Mucosa of descending colon (tissue), 3 donors: ENCODE measurements around the gene ZDHHC11. TPM values are rescaled to one million over a fixed set of nuclear protein-coding genes. Genes with fewer than 3 reads are reported as not detected.
"Not testable (repeated sequence)": the region's sequence is repeated elsewhere in the genome, so short reads cannot be mapped to it uniquely, and the experiment has no call there.

Source experiments
- ATAC-seq: fragments of 200-7000 bp; cut with Tn5 transposase; one replicate; pipeline ENCODE4 v1.9.1; 2020; ENCODE audit warnings: mild to moderate bottlenecking, moderate library complexity
- DNase-seq, 3 donors: peaks; one replicate each; pipeline ENCODE4 v3.0.0-alpha.2; 2020
- H3K36me3 ChIP-seq: fragments of 200-600 bp; one replicate; pipeline ENCODE4 v1.8.0; 2021; ENCODE audit warnings: low read depth, mild to moderate bottlenecking
- H3K4me1 ChIP-seq: fragments of 200-600 bp; one replicate; pipeline ENCODE4 v1.8.0; 2021; ENCODE audit warnings: low read depth, mild to moderate bottlenecking
- H3K4me3 ChIP-seq: fragments of 200-600 bp; one replicate; pipeline ENCODE4 v1.8.0; 2021; ENCODE audit warnings: mild to moderate bottlenecking
- H3K9me3 ChIP-seq: fragments of 200-600 bp; one replicate; pipeline ENCODE4 v1.8.0; 2021; ENCODE audit warnings: mild to moderate bottlenecking
- intact Hi-C, 2 donors: fragments of 100-400 bp; cut with DNase I in 1 of 2; cut with micrococcal nuclease in 1 of 2; formaldehyde crosslinking; loops; one replicate each; pipeline versions ENCODE4 v1.11.0 to v1.11.1; 2022; cut with DNase I, micrococcal nuclease
- total RNA-seq, 3 donors: library from RNA; stranded (reverse); fragmentation: NEBNext Ultra II Directional in 2 of 3; extraction: Animal tissue kit (Norgen Biotek cat#: 25700) in 2 of 3; gene quantifications; one replicate each; pipeline versions ENCODE4 v1.2.1 to v1.2.4, GENCODE V29; 2021 to 2023
- TF ChIP-seq, protein P1 (sequence below): fragments of 200-600 bp; IDR thresholded peaks from one replicate; pipeline ENCODE4 v1.8.0; 2022; ENCODE audit warnings: antibody characterized with exemption, mild to moderate bottlenecking
- donor health status: DM: no; HTN: no; CAD: no; lungs with moderate emphysema.
- donor health status: DM: no; HTN: no; CAD: no.
- donor health status: DM: no; HTN: yes; CAD: no.

The ZDHHC11 gene
- total RNA-seq, 3 donors from 2014 or later = 4.6 to 11.1 (median 7.0) TPM

DNA sequence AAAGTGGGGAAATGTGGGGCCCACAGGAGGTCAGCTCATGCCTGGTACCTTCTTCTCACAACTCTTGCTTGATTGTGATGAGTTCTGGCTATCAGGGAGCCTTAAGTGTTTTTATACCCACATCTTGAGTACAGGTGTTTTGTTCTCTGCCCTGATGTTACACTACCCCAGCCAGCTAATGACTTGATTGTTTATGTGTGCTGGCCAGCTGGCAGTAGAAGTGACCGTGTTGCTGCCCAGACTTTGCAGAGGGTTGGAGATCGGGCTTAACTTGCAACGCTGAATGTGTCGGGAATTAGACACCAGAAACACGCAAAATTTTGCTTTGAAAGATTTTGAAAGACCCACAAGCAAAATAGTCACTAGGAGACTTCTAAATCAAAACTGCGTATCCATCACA lies 49.3 kb downstream of the ZDHHC11 start:
- intact Hi-C loops = no loop called here
- Histone ChIP-seq H3K4me3 (no peak overlapping the region), H3K36me3 (no peaks in the 10 kb centered on the region), H3K9me3 (no peaks in the 10 kb centered on the region), H3K4me1 (no peaks in the 10 kb centered on the region)
- TF ChIP-seq, protein P1, sequence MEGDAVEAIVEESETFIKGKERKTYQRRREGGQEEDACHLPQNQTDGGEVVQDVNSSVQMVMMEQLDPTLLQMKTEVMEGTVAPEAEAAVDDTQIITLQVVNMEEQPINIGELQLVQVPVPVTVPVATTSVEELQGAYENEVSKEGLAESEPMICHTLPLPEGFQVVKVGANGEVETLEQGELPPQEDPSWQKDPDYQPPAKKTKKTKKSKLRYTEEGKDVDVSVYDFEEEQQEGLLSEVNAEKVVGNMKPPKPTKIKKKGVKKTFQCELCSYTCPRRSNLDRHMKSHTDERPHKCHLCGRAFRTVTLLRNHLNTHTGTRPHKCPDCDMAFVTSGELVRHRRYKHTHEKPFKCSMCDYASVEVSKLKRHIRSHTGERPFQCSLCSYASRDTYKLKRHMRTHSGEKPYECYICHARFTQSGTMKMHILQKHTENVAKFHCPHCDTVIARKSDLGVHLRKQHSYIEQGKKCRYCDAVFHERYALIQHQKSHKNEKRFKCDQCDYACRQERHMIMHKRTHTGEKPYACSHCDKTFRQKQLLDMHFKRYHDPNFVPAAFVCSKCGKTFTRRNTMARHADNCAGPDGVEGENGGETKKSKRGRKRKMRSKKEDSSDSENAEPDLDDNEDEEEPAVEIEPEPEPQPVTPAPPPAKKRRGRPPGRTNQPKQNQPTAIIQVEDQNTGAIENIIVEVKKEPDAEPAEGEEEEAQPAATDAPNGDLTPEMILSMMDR = no peak
- ATAC-seq (no peak), DNase-seq (no peak)

DNA sequence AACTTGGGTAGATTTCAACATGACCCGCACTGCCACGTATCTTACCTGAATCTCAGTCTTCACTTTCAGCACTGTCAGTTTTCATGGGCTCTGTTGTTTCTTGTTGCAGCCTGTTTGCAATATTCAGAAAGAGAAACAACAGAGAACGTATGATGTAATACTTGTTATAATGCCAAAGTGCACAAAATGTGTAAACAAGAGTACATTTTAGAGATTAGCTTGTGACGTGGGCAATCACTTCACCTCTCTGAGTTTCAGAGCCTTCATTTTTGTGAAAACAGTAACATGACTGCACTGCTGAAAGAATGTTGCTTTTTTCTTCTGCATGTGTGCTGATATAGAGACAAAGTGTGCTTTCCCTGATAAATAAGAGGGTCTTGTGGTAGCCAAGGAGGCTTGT lies 49.7 kb downstream of the ZDHHC11 start:
- H3K4me1 ChIP-seq, H3K4me3 ChIP-seq, intact Hi-C loops, H3K9me3 ChIP-seq, DNase-seq, H3K36me3 ChIP-seq: not testable (repeated sequence)
- ATAC-seq = peak; percentile 42

DNA sequence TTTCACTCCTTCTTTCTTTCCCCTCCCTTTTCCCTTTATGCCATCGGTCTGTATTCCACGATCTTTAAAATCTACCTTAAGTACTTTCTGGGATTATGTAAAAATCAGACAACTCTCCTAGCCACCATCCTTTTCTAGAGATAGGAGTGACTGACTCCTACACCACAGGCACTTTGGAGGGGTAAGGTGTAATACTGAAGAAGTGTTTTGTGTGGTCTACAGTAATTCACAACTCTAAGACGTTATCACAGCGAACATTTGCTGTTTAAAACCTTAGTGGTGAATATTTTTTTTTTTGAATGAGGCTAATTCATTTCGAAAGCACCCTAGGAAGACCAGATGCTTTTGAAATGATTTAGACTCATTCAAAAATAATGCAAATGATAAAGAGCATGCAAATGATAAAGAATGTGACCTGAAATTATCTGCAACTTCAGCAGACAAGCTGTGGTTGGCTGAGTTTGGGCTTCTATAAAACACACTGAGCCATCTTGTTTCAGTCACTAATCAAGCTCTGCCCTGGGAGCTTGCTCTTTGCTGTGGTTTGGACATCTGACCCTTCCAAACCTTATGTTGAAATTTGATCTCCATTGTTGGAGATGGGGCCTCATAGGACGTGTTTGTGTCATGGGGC lies 52.2 kb downstream of the ZDHHC11 start:
- H3K36me3 ChIP-seq, ATAC-seq, H3K9me3 ChIP-seq, H3K4me1 ChIP-seq, H3K4me3 ChIP-seq, DNase-seq, intact Hi-C loops: not testable (repeated sequence)

DNA sequence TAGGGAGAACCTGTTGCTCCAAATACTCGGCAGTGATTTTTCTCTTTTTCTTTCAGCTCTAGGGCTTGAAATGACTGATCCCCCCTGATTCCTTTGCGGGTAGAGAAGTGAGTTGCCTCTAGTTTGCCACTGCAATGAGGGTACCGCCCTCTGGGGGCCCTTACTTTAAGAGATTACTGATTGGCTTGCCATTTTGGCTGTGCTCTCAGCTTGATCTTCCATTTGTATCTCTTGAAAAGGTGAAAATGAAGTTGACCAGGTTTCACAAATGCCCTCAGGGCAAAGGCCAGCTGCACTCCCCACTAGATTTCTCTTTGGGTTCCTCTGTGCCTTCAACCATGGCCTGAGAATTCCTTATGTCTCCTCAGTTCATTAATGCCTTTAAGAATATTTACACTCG lies 52.8 kb downstream of the ZDHHC11 start:
- ATAC-seq, intact Hi-C loops, DNase-seq, H3K36me3 ChIP-seq, H3K4me3 ChIP-seq, H3K4me1 ChIP-seq, H3K9me3 ChIP-seq: not testable (repeated sequence)

DNA sequence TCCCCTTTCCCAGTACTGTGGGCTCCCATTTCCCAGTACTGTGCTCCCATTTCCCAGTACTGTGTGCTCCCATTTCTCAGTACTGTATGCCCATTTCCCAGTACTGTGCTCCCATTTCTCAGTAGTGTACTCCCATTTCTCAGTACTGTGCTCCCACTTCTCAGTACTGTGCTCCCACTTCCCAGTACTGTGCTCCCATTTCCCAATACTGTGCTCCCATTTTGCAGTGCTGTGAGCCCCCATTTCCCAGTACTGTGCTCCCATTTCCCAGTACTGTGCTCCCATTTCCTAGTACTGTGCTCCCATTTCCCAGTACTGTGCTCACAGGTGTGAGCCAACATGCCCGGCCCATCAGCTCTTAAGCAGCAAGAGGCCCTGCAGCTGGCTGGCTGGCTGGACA lies 54.9 kb downstream of the ZDHHC11 start:
- DNase-seq, ATAC-seq, H3K36me3 ChIP-seq, intact Hi-C loops, H3K9me3 ChIP-seq, H3K4me3 ChIP-seq, H3K4me1 ChIP-seq: not testable (repeated sequence)

DNA sequence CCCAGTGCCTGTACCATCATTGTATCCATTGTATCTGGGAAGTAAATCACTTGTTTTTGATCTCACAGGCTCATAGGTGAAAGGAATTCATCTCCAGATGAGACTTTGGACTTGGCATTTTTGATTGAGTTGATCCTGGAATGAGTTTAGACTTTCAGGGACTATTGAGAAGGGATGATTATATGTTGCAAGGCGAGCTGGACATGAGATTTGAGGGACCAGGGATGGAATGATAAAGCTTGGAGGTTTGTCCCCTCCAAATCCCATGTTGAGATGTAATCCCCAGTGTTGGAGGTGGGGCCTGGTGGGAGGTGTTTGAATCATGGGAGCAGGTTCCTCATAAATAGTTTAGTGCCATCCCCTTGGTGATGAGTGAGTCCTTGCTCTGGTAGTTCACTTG lies 55.8 kb downstream of the ZDHHC11 start:
- not testable (repeated sequence) for ATAC-seq, H3K4me1 ChIP-seq

DNA sequence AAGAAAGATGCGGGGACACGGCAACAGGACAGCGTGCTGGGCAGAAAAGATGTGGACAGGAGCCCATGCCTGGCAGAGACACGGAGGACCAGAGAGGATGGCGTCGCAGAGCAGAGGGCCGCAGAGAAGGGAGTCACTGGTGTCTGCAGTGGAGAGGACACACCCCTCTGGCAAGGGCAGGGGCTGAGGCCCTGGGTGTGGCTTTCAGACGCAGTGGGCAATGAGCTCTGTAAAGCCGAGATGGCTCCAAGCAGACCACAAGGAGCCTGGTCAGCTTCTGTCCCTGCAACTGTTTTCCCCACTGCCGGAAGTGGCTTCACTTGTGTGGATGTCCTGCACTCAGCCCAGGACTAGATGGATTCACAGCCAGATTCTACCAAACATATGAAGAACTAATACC lies 62.1 kb downstream of the ZDHHC11 start:
- ATAC-seq, intact Hi-C loops, H3K4me1 ChIP-seq, H3K36me3 ChIP-seq, H3K4me3 ChIP-seq, DNase-seq, H3K9me3 ChIP-seq: not testable (repeated sequence)

More for the DNA sequence above, 55.8 kb downstream of the ZDHHC11 start:
- H3K9me3 ChIP-seq, intact Hi-C loops, H3K4me3 ChIP-seq, DNase-seq, H3K36me3 ChIP-seq: not testable (repeated sequence)

DNA sequence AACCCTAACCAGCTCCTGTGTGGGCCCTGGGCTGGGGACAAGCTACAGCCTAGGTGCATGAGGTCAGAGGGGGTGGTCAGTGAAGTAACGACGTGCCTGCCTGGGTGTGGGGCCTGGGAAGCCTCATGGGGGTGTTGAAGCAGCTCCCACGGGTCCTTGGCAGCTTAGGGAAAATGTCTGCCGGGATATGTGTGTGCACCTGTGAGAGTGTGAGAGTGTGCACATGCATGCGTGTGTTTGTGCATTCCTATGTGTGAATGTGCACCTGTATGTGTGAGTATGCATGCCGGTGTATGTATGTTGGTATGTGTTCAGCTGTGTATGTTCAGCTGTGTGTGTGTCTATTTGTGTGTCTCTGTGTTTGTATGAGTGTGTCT lies 62.9 kb downstream of the ZDHHC11 start:
- H3K9me3 ChIP-seq, ATAC-seq, H3K4me3 ChIP-seq, H3K4me1 ChIP-seq, intact Hi-C loops, DNase-seq, H3K36me3 ChIP-seq: not testable (repeated sequence)

DNA sequence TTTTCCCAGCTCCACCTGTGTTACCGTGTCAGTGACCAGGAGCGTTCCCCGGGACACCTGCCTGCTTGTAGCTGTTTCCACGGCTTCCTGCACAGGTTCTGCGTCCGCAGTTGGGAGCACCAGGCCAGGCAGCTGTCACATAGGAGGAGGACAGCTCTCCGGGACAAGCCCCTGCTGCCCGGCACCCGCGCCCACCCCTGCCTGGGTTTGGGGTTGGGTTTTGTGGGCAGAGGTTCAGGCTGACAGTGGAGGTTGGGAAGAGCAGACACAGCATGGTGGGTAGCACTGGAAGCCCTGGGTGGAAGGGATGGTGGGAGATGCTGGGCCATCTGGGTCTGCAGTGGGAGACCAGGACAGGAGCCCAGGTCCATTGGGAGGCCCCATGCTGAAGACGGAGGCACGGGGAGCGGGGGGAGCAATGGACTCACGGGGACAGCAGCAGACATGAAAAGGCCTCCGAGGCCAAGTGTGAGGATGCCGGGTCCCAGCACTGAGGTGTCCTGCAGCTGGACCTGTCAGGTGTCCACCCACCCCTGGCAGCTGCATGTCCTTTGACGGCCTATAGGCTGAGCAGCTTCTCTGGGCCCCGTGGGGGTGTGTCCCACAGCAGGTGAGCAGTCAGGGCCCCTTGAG lies 63.4 kb downstream of the ZDHHC11 start:
- DNase-seq, ATAC-seq, H3K9me3 ChIP-seq, H3K4me3 ChIP-seq, intact Hi-C loops, H3K4me1 ChIP-seq, H3K36me3 ChIP-seq: not testable (repeated sequence)

DNA sequence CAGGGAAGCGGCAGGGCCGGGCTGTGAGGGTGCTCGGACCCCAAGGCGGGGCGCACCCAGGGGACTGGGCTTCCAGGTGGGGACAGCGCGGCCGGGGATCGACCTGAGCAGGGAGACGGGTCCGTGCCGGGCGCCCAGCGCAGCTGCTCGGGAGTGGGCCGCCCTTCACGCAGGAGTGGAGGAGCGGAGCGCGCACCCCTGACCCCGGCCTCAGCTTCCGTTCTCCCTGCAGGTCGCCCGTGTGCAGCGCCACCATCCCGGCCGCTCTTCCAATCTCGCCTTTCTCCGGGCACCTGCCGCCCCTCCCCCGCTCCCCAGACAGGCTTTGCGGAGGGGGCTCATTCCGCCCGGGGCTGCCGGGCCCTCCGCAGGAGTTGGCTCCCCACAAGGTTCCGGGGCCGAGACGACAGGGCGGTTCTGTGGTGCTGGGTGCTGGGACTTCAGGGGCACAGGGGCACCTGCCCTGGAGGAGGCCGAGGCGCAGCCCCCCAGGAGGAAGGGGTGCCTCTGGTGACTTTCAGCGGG lies 65.5 kb downstream of the ZDHHC11 start:
- DNase-seq = peak in 1 of 3 donors; percentile 49
- H3K4me3 ChIP-seq, H3K4me1 ChIP-seq, H3K9me3 ChIP-seq, H3K36me3 ChIP-seq, intact Hi-C loops: not testable (repeated sequence)
- ATAC-seq = peak; percentile 45

DNA sequence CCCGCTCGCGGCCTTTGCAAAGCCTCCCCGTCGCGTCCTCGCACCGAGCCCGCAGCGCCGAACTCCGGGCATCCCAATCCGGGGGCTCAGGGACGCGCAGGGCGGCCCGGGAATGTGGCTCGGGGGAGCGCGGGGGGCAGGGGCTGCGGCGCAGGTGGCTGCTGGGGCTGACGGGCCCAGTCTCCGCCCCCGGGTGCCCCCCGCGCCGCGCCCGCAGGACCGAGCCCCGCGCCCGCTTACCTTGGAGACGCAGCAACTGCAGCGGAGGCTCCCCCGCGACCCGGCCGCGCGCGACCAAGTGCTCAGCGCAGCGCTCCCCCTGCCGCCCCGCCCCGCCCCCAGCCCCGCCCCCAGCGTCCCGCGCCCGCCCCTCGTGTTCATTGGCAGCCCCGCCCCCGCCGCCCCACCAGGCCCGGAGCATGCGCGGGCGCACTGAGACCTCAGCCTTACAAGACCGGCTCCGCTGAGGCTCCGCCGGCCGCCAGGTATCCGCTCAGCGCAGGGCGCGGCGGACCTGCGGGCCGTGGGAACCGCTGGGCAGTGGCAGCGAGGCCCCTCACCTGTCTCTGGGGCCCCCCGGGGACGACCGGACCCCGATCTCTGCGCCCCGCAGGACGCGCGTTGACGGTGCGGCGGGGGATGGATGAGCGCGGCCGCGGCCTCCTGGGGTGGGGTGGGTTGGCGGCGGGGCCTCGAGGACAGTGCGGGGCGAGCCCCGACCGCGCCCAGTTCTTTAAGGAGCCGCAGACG lies 66.2 kb downstream of the ZDHHC11 start, which contains the start of gene ZDHHC11B:
ZDHHC11B (minus strand) TSS at position 302 of the 750 bp plus-strand sequence. CDS start 17,810 bp downstream, outside the sequence.
- intact Hi-C loops, H3K4me1 ChIP-seq, H3K36me3 ChIP-seq, H3K9me3 ChIP-seq: not testable (repeated sequence)
- ATAC-seq = peak; percentile 87
- DNase-seq = peak; percentile 89 to 97 (median 90)
- peak within 1 kb of the TSS; percentile 22 for H3K4me3 ChIP-seq

DNA sequence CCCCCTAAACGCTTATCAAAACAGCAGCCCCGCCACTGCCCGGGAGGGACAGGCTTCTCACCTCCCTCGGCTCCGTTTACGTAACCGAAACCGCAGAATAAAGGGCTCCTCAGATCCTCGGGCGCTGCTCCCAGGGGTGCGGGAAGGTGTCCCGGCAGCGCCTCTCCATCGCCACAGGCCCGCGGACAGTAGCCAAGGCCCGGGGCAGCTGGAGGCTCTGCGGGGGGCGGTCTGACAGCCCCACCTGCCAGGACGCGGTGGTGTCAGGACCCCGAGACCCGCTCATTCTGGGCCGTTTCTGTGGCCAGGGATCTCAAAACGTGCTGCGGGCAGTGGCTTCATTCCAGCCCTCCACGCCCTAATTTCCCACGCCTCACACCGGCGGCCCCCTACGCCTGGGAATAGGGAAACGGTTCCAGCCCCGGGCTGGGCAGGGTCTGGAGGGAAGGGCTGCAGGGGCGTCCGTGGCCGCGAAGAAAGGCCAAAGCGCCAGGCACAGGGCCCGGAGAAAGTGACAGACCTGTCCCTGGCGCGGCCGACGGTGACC lies 66.8 kb downstream of the ZDHHC11 start:
- H3K36me3 ChIP-seq, intact Hi-C loops, H3K4me1 ChIP-seq, H3K9me3 ChIP-seq: not testable (repeated sequence)
- H3K4me3 ChIP-seq = peak overlapping the region; percentile 22
- DNase-seq (peak; percentile 57 to 62 (median 62)), ATAC-seq (peak; percentile 23)
